GM23338 (cell line): Measurements from ENCODE around the gene FIBP. TPM values are rescaled to one million over a fixed set of nuclear protein-coding genes. Genes with fewer than 3 reads are reported as not detected.

Experiments used
- ATAC-seq: fragments of 200-7000 bp; cut with Tn5 transposase; 3 replicates; pipeline ENCODE4 v1.9.1; 2020
- DNase-seq: peaks from one replicate; pipeline ENCODE4 v3.0.0-alpha.2; 2015; ENCODE audit warnings: low spot score
- H2AFZ ChIP-seq: fragments of 200-600 bp; sonication (generic); 2 replicates; pipeline ENCODE4 v1.8.0; 2016; ENCODE audit warnings: antibody characterized with exemption, mild to moderate bottlenecking, moderate library complexity
- H3F3A ChIP-seq: fragments of 200-600 bp; sonication (generic); replicated peaks from 2 replicates; pipeline ENCODE4 v1.8.0; 2017; ENCODE audit warnings: antibody characterized with exemption, mixed run types, low read depth
- H3K27ac ChIP-seq: fragments of 200-600 bp; sonication (generic); 2 replicates; pipeline ENCODE4 v1.6.1; 2016; ENCODE audit warnings: low read depth
- H3K27me3 ChIP-seq: fragments of 200-600 bp; sonication (generic); 2 replicates; pipeline ENCODE4 v1.8.0; 2016; ENCODE audit warnings: mild to moderate bottlenecking, mixed run types, moderate library complexity; ENCODE audit not compliant: insufficient read depth
- H3K36me3 ChIP-seq: fragments of 200-600 bp; sonication (generic); 2 replicates; pipeline ENCODE4 v1.8.0; 2016; ENCODE audit warnings: mild to moderate bottlenecking; ENCODE audit not compliant: insufficient read depth
- H3K4me1 ChIP-seq: fragments of 200-600 bp; sonication (generic); 2 replicates; pipeline ENCODE4 v1.8.0; 2016; ENCODE audit warnings: mild to moderate bottlenecking, moderate library complexity; ENCODE audit not compliant: insufficient read depth
- H3K4me2 ChIP-seq: fragments of 200-600 bp; sonication (generic); 2 replicates; pipeline ENCODE4 v1.7.1; 2017; ENCODE audit warnings: mixed run types
- H3K4me3 ChIP-seq: fragments of 200-600 bp; sonication (generic); 2 replicates; pipeline ENCODE4 v1.6.1; 2016; ENCODE audit warnings: mixed run types
- H3K79me2 ChIP-seq: fragments of 200-600 bp; sonication (generic); replicated peaks from 2 replicates; pipeline ENCODE4 v1.8.0; 2017; ENCODE audit warnings: mild to moderate bottlenecking; ENCODE audit not compliant: insufficient read depth
- H3K9me2 ChIP-seq: fragments of 200-600 bp; sonication (generic); 2 replicates; pipeline ENCODE4 v1.8.0; 2017; ENCODE audit not compliant: insufficient read depth
- H4K20me1 ChIP-seq: fragments of 200-600 bp; sonication (generic); replicated peaks from 2 replicates; pipeline ENCODE4 v1.8.0; 2017; ENCODE audit warnings: mild to moderate bottlenecking; ENCODE audit not compliant: insufficient read depth
- H3K27ac Mint-ChIP-seq: 2 replicates; pipeline ENCODE4 v1.8.0; 2020; ENCODE audit warnings: inconsistent platforms, mild to moderate bottlenecking, moderate library complexity, mixed read lengths
- H3K27me3 Mint-ChIP-seq: 3 replicates; pipeline ENCODE4 v1.8.0; 2022; ENCODE audit warnings: low read depth, mild to moderate bottlenecking, moderate library complexity, mixed read lengths, inconsistent platforms; ENCODE audit not compliant: insufficient read depth, poor library complexity
- H3K36me3 Mint-ChIP-seq: 3 replicates; pipeline ENCODE4 v1.8.0; 2021; ENCODE audit warnings: low read depth, mild to moderate bottlenecking, inconsistent platforms, moderate library complexity, mixed read lengths
- H3K4me1 Mint-ChIP-seq: 3 replicates; pipeline ENCODE4 v1.8.0; 2020; ENCODE audit warnings: mild to moderate bottlenecking, inconsistent platforms, mixed read lengths
- H3K4me3 Mint-ChIP-seq: 3 replicates; pipeline ENCODE4 v1.8.0; 2021; ENCODE audit warnings: moderate library complexity, mild to moderate bottlenecking, inconsistent platforms, mixed read lengths
- H3K9me3 Mint-ChIP-seq: 3 replicates; pipeline ENCODE4 v1.8.0; 2020; ENCODE audit warnings: moderate library complexity, mild to moderate bottlenecking, inconsistent platforms, mixed read lengths
- CREB1 ChIP-seq: fragments of 250-450 bp; sonication (Bioruptor Pico); IDR thresholded peaks from 2 replicates; pipeline ENCODE4 v1.5.0; 2020; ENCODE audit warnings: low read depth, mild to moderate bottlenecking, moderate library complexity
- EZH2 ChIP-seq: fragments of 200-600 bp; sonication (generic); IDR thresholded peaks from one replicate; pipeline ENCODE4 v1.8.0; 2017; ENCODE audit warnings: antibody characterized with exemption, mild to moderate bottlenecking, low read depth; ENCODE audit not compliant: unreplicated experiment
- EZH2phosphoT487 ChIP-seq: fragments of 200-600 bp; sonication (generic); IDR thresholded peaks from one replicate; pipeline ENCODE4 v1.8.1; 2018; ENCODE audit warnings: antibody characterized with exemption; ENCODE audit not compliant: unreplicated experiment
- NANOG ChIP-seq: IDR thresholded peaks from 2 replicates; pipeline ENCODE4 v1.6.1; 2016; ENCODE audit warnings: antibody characterized with exemption, borderline replicate concordance
- POLR2AphosphoS5 ChIP-seq: IDR thresholded peaks from 2 replicates; pipeline ENCODE4 v1.6.1; 2016; ENCODE audit warnings: antibody characterized with exemption, low read depth
- ZNF114 ChIP-seq: fragments of 250-450 bp; sonication (Bioruptor Pico); IDR thresholded peaks from 2 replicates; pipeline ENCODE4 v1.5.0; 2020; ENCODE audit warnings: mild to moderate bottlenecking, moderate library complexity
- ZNF462 ChIP-seq: fragments of 250-450 bp; sonication (Bioruptor Pico); IDR thresholded peaks from 2 replicates; pipeline ENCODE4 v1.5.0; 2020; ENCODE audit warnings: mild to moderate bottlenecking, moderate library complexity
- polyA plus RNA-seq: library from polyadenylated mRNA; unstranded; fragments of >200 nt; fragmentation: Nextera tagmentation; extraction: Ambion mirVana; gene quantifications from 2 replicates; pipeline ENCODE4 v1.2.1, GENCODE V29; 2016
- total RNA-seq: library from RNA; depleted of rRNA; stranded (reverse); fragments of >200 nt; shearing (Covaris generic); gene quantifications from 2 replicates; pipeline ENCODE4 v1.2.3, GENCODE V29; 2014
- TF ChIP-seq, protein P1 (sequence below): IDR thresholded peaks from 2 replicates; pipeline ENCODE4 v1.6.1; 2016; ENCODE audit warnings: antibody characterized with exemption

FIBP gene
- total and polyA plus RNA-seq, 2 experiments from 2014 or later = 79.0 to 102 TPM

DNA sequence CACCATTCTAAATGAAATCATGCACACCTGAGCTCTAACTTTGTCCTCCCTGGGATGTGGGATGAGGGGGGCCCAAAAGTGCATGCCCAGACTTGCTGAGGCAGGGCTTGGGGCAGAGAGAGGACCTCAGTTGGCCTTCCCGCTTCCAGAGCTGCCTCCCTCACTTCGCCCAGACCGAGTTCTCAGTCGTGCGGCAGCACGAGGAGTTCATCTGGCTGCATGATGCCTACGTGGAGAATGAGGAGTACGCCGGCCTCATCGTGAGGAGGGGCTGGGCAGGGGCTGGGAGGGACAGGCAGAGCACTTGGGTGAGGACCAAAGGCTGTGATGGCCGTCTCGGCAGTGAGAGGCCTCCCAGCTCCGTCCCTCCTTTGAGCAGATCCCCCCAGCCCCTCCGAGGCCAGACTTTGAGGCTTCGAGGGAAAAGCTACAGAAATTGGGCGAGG, 38.5 kb downstream of the FIBP start:
- Histone ChIP-seq H3F3A (peaks cover 37% of the 10 kb centered on the region), H3K9me2 (no peaks in the 10 kb centered on the region), H3K79me2 (peaks cover 13% of the 10 kb centered on the region), H4K20me1 (peaks cover 14% of the 10 kb centered on the region), H2AFZ (no peak overlapping the region), H3K4me3 (no peak overlapping the region), H3K27ac (no peak overlapping the region), H3K27me3 (no peaks in the 10 kb centered on the region), H3K4me1 (no peaks in the 10 kb centered on the region; the same call in 1 of the 2 replicates), H3K4me2 (no peak overlapping the region), H3K36me3 (peaks cover 15% of the 10 kb centered on the region)
- ATAC-seq = no peak
- Mint-ChIP-seq H3K27me3 (peaks cover 49% of the 10 kb centered on the region), H3K4me3 (no peak overlapping the region), H3K9me3 (peaks cover 12% of the 10 kb centered on the region), H3K27ac (no peak overlapping the region), H3K4me1 (peaks cover 13% of the 10 kb centered on the region; the same call in 2 of the 3 replicates), H3K36me3 (peaks cover 42% of the 10 kb centered on the region)
- no peak for TF ChIP-seq EZH2phosphoT487
- TF ChIP-seq NANOG = no peak
- no peak for TF ChIP-seq ZNF462 (CRISPR knock-in tag)
- no peak for TF ChIP-seq EZH2
- TF ChIP-seq, protein P1, sequence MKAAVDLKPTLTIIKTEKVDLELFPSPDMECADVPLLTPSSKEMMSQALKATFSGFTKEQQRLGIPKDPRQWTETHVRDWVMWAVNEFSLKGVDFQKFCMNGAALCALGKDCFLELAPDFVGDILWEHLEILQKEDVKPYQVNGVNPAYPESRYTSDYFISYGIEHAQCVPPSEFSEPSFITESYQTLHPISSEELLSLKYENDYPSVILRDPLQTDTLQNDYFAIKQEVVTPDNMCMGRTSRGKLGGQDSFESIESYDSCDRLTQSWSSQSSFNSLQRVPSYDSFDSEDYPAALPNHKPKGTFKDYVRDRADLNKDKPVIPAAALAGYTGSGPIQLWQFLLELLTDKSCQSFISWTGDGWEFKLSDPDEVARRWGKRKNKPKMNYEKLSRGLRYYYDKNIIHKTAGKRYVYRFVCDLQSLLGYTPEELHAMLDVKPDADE = no peak
- no peak for TF ChIP-seq CREB1 (CRISPR knock-in tag)
- TF ChIP-seq POLR2AphosphoS5 = no peak
- no peak for TF ChIP-seq ZNF114 (CRISPR knock-in tag)
- no peak for DNase-seq
